Measurements from ENCODE around the gene TAT. TPM values are rescaled to one million over a fixed set of nuclear protein-coding genes. Genes with fewer than 3 reads are reported as not detected.
"Not testable (repeated sequence)": the region's sequence is repeated elsewhere in the genome, so short reads cannot be mapped to it uniquely, and the experiment has no call there.

The TAT gene
- total RNA-seq, 6 experiments from 2014 or later, result 109 to 3,026 (median 1,168) TPM

DNA sequence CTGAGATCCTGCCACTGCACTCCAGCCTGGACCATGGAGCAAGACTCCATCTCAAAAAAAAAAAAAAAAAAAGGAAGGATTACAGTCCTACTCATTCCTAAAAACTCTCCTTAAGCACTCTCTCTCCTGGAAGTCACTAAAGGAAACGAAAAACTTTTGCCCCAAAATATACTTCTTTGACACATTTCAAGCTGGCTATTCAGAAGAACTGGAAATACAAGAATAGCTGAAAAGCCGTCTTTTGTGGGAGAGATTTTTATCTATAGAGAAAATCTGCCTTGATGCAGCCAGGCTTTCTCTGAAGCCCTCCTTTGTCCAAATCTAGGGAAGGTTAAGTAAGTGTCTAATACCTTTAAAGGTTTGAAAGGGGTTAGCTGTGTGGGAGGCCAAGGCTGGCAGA is 32.2 kb upstream of the TAT start:
- Histone ChIP-seq H3K27ac (no peak overlapping the region), H3K36me3 (no peaks in the 10 kb centered on the region), H3K9me3 (no peaks in the 10 kb centered on the region), H3K4me1 (peaks cover 0 to 5% (median 0%) of the 10 kb centered on the region in 4 donors), H3K27me3 (no peaks in the 10 kb centered on the region), H3K4me3 (no peak overlapping the region)
- intact Hi-C loops (cut with DNase I), result no loop called here
- ATAC-seq, result no peak
- 53% methylated on average over 2 of the region's 2 CpGs for WGBS (ENCODE audit: insufficient coverage, low coverage, low lambda C conversion rate, missing lambda C conversion rate)
- DNase-seq, result no peak
- TF ChIP-seq POLR2A (IDR thresholded peaks at IDR 0.05), result no peak
- TF ChIP-seq, protein P1, sequence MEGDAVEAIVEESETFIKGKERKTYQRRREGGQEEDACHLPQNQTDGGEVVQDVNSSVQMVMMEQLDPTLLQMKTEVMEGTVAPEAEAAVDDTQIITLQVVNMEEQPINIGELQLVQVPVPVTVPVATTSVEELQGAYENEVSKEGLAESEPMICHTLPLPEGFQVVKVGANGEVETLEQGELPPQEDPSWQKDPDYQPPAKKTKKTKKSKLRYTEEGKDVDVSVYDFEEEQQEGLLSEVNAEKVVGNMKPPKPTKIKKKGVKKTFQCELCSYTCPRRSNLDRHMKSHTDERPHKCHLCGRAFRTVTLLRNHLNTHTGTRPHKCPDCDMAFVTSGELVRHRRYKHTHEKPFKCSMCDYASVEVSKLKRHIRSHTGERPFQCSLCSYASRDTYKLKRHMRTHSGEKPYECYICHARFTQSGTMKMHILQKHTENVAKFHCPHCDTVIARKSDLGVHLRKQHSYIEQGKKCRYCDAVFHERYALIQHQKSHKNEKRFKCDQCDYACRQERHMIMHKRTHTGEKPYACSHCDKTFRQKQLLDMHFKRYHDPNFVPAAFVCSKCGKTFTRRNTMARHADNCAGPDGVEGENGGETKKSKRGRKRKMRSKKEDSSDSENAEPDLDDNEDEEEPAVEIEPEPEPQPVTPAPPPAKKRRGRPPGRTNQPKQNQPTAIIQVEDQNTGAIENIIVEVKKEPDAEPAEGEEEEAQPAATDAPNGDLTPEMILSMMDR (IDR thresholded peaks at IDR 0.05), result no peak

DNA sequence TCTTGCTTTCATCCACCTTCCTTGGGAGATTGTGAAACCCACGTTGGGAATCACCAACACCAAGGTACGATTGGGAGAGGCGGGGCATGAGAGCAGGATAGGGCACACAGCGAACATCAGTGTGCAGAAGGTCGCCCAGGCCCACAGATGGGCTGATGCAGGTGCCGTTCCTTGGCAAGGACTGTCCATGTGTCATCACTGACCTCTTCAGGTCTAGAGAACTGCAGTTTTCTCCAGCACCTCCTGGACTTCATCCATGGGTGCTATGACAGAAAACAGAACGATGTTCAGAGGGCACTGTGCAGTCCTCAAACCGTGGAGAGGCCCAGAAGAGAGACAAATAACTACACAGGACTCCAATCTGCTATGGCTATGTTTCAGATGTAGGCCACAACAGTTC is 23.9 kb upstream of the TAT start:
- 17% methylated on average over 4 of the region's 8 CpGs for WGBS (ENCODE audit: insufficient coverage, low coverage, low lambda C conversion rate, missing lambda C conversion rate)
- intact Hi-C loops (cut with DNase I), result no loop called here
- Histone ChIP-seq H3K4me1 (peaks cover 0 to 15% (median 5%) of the 10 kb centered on the region in 4 donors), H3K9me3 (no peaks in the 10 kb centered on the region), H3K27me3 (no peaks in the 10 kb centered on the region), H3K27ac (peak overlapping the region; percentile 18 to 84 (median 83)), H3K4me3 (no peak overlapping the region), H3K36me3 (no peaks in the 10 kb centered on the region)
- DNase-seq (peak; percentile 79 to 94 (median 92)), ATAC-seq (peak; percentile 99 to 100 (median 100))
- TF ChIP-seq POLR2A (IDR thresholded peaks at IDR 0.05), result peak; percentile 29
- TF ChIP-seq, protein P1 (IDR thresholded peaks at IDR 0.05), result peak; percentile 13 to 28 (median 19)

DNA sequence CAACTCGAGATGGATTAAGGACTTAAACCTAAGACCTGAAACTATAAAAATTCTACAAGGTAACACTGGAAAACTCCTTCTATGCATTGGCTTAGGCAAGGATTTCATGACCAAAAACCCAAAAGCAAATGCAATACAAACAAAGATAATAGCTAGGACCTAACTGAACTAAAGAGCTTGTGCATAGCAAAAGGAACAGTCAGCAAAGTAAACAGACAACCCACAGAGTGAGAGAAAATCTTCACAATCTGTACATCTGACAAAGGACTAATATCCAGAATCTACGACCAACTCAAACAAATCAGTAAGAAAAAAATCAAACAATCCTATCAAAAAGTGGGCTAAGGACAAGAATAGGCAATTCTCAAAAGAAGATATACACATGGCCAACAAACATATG is 21.5 kb upstream of the TAT start:
- 61% methylated on average over 2 of the region's 2 CpGs for WGBS (ENCODE audit: insufficient coverage, low coverage, low lambda C conversion rate, missing lambda C conversion rate)
- H3K36me3 ChIP-seq; DNase-seq; H3K4me3 ChIP-seq; H3K9me3 ChIP-seq; ATAC-seq; H3K27me3 ChIP-seq; intact Hi-C loops (cut with DNase I): not testable (repeated sequence)
- Histone ChIP-seq H3K27ac (peak overlapping the region in 1 of 3 donors; percentile 8), H3K4me1 (peaks cover 0 to 29% (median 12%) of the 10 kb centered on the region in 4 donors)

DNA sequence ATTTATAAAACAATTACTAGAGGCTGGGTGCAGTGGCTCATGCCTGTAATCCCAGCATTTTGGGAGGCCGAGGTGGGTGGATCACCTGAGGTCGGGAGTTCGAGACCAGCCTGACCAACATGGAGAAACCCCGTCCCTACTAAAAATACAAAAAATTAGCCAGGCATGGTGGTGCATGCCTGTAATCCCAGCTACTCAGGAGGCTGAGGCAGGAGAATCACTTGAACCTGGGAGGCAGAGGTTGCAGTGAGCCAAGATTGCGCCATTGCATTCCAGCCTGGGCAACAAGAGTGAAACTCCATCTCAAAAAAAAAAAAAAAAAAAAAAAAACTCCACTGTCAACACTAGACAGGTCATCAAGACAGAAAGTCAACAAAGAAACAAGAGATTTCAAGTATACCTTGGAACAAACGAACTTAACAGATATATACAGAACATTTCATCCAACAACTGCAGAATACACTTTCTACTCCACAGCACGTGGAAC is 18.5 kb upstream of the TAT start:
- H3K4me3 ChIP-seq, result not testable (repeated sequence)

DNA sequence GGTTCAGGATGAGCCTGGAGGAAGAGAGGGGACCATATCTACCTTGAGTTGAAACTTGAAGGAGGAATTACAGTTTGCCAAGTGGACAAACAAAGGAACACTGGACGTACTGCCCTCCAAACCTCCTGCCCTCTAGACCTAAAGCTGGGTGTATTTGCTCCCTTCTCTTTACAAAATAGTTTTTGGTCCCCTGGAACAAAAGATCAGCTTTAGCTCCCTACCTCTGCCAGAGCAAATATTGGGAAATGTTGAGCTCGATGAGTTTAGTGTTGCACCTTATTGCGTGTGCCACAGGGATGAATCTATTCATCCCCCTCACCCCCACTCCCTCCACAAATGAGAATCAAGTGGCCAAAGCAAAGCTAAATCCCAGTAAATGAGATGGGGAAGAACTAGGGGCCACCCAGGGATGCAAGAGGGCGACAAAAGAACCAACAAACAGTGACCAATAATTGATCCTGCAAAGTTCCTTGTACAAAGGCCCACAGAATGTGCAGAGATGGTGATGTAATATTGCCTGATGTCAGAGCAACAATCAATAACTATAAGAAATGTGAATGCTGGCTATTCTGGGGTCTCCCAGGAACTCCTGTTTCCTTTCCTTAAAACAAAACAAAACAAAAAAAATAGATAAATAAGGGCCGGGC is 17.2 kb upstream of the TAT start:
- ATAC-seq, result peak; percentile 63 to 79 (median 72)
- no peaks in the 10 kb centered on the region for H3K36me3 ChIP-seq
- intact Hi-C loops (cut with DNase I), result no loop called here
- no peaks in the 10 kb centered on the region for H3K27me3 ChIP-seq
- TF ChIP-seq POLR2A (IDR thresholded peaks at IDR 0.05), result peak; percentile 43
- TF ChIP-seq, protein P1 (IDR thresholded peaks at IDR 0.05), result no peak
- WGBS (ENCODE audit: insufficient coverage, low coverage, low lambda C conversion rate, missing lambda C conversion rate), result 19% methylated on average over 5 of the region's 5 CpGs
- H3K4me3 ChIP-seq, result no peak overlapping the region
- peak in 1 of 3 donors; percentile 85 for DNase-seq
- peaks cover 0 to 48% (median 18%) of the 10 kb centered on the region in 4 donors for H3K4me1 ChIP-seq
- no peaks in the 10 kb centered on the region for H3K9me3 ChIP-seq
- peak overlapping the region; percentile 62 to 98 (median 96) for H3K27ac ChIP-seq

More for the DNA sequence above, 18.5 kb upstream of the TAT start:
- ATAC-seq, result peak; percentile 6 to 27 (median 18)
- H3K9me3 ChIP-seq; DNase-seq; H3K36me3 ChIP-seq; intact Hi-C loops (cut with DNase I); H3K27me3 ChIP-seq: not testable (repeated sequence)
- peak overlapping the region; percentile 62 to 98 (median 96) for H3K27ac ChIP-seq
- peaks cover 0 to 46% (median 19%) of the 10 kb centered on the region in 4 donors for H3K4me1 ChIP-seq
- 36% methylated on average over 4 of the region's 7 CpGs for WGBS (ENCODE audit: insufficient coverage, low coverage, low lambda C conversion rate, missing lambda C conversion rate)

All from right lobe of liver (tissue), 6 donors.